ENCODE results near the gene SELENOF.
"Not testable (repeated sequence)": the region's sequence is repeated elsewhere in the genome, so short reads cannot be mapped to it uniquely, and the experiment has no call there.

The SELENOF gene

GRCh38 chr1:86915737-86916235, 1.9 kb upstream of the SELENOF start:
- FAIRE-seq: no peak

DNA sequence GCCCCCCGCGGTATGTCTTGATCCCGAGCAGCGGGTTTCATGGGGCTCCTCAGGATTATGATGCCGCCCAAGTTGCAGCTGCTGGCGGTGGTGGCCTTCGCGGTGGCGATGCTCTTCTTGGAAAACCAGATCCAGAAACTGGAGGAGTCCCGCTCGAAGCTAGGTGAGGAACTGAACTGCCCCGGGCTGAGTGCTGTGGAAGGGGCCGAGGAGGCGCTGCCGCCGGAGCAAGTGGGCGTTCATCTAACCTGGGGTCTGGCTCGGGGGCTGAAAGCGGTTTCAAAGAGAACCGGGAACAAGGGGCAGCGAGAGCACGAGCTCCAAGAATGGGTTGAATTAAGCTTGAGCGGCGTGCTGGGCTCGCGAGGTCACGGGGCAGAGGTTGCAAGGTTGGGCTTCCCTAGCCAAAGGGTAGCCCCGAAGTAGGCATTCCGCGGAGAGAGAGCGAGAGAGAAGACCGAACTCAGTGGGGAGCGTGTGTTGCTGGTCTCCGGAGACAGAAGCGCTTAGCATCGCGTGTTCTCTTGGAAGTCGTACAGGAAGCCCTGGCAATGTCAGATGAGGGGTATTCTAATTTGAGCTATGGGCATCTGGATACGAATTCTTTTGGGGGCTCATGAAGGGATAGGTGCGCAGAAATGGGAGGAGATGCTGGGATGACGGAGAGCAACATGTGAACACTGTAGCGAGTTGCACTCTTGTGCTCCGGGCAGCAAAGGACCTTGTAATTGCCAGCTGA, 1.2 kb upstream of the SELENOF start:
- no peak for FAIRE-seq

DNA sequence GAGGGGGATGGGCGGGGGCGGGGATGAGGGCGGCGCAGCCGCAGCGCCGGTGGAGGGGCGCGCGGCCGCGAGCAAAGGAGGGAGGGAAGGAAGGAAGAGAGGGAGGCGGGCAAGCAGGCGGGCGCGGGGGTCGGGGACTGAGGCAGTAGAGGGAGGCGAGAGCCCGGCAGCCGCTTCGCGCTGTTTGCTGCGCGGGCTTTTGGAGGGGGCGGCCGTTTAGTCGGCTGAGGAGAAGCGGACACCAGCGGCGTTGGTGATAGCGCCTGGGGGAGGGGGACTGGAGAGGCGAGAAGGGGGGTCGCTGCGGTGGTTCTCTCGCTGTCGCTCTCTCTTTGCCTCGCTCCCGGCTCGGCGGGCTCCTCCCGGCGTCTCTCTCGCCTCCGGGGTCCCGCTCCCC, 673 bp upstream of the SELENOF start, which contains the start of gene HS2ST1:
Gene HS2ST1 (plus strand): TSS at position 35 of the 397 bp plus-strand sequence.
- FAIRE-seq: no peak

DNA sequence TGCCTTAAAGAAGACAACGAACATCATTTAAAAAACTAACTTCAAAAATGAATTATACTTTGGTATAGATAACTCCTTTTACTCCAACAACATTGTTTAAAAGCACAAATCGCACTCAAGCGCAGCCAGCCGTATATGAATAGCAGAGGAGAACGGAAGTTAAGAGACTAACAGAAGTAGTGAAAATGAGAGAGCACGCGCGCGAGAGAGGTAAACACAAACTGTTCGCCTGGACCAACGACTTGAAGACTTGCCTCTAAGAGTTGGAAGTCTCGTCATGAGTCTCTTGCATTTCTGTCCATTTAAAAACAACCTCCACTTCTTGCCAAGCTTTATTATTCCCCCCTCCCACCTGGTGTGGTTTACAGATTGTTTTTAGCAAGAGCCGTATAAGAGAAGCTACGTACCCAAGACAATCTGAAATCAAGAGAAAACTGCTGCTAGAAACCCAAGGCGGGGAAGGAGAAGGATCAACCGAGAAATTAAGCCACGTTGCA, 479 bp downstream of the SELENOF start:
- FAIRE-seq: peak; percentile 4

- FAIRE-seq: no peak
Observed at GRCh38 chr1:86912281-86912900, 1.5 kb downstream of the SELENOF start.

DNA sequence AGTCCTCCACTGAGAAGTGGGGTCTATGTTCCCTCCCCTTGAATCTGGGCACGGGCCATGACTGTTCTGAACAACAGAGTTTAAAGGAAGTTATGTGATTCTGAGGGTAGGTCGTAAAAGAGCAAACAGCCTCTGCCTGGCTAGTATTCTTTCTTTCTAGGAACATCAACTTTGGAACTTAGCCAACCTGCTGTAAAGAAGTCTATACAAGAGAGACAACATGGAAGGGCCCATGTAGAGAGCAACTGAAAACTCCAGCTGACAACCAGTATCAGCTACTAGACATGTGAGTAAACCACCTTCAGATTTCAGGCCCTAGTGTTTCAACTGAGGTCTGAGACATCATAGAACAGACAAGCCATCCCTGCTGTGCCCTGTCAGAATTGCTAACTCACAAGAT, 7.5 kb downstream of the SELENOF start:
- FAIRE-seq: no peak

DNA sequence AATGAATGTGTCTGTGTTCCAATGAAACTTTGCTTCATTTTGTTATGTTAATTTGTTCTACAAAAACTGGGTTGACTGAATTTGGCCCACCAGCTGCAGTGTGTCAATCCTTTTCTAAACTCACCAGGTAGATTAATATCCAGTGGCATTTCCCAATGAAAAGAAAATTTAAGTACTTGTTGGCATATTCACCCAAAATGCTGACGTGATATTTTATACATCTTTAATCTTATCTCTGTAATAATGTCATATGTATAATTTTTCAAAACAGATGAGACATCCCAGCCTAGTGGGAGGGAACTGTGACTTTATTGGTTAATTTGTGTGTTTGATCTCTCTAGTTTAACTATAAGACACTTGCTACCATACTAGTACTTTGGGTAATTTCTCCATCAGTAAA, 8.1 kb downstream of the SELENOF start:
- no peak for FAIRE-seq

DNA sequence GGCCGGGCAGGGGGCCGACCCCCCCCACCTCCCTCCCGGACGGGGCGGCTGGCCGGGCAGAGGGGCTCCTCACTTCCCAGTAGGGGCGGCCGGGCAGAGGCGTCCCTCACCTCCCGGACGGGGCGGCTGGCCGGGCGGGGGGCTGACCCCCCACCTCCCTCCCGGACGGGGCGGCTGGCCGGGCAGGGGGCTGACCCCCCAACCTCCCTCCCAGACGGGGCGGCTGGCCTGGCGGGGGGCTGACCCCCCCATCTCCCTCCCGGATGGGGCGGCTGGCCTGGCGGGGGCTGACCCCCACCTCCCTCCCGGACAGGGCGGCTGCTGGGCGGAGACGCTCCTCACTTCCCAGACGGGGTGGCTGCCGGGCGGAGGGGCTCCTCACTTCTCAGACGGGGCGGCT, 14.5 kb downstream of the SELENOF start:
- not testable (repeated sequence) for FAIRE-seq

DNA sequence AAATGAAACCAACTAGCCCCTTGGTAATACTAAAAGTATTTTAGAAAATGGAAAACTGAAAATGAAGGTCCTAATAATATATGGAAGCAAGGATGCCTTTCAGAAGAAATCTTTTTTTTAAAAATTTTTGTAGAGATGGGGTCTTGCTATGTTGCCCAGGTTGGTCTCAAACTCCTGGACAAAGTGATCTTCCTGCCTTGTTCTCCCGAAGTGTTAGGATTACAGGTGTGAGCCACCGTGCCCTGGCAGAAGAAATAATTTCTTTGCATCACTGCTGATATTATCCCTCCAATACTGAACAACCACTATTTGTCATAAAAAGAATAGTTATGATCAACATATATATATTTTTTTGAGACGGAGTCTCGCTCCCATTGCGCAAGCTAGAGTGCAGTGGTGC, 25.6 kb downstream of the SELENOF start:
- FAIRE-seq: no peak

- FAIRE-seq: no peak
Observed at GRCh38 chr1:86887479-86888162, 26.3 kb downstream of the SELENOF start.

DNA sequence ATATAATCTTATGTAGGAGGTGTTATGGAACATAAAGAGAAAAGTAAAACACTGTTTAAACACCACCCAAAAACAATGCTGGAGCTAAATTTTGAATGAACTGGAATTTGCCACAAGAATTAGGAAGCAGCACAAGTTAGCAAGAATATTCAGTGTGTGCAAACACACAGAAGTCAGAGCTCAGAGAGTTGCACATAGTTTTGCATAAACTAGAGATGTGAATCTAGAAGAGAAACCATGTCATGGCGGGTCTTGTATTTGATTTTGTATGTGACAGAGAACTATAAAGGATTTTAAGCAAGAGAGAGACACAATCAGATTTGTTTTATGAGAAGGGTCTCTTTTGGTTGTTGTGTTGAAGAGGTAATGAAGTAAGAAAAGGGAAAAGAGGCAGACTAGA, 38.2 kb downstream of the SELENOF start:
- FAIRE-seq: no peak

GRCh38 chr1:86872086-86872485, 41.8 kb downstream of the SELENOF start:
- FAIRE-seq: no peak

GRCh38 chr1:86871001-86871400, 42.9 kb downstream of the SELENOF start:
- no peak for FAIRE-seq

DNA sequence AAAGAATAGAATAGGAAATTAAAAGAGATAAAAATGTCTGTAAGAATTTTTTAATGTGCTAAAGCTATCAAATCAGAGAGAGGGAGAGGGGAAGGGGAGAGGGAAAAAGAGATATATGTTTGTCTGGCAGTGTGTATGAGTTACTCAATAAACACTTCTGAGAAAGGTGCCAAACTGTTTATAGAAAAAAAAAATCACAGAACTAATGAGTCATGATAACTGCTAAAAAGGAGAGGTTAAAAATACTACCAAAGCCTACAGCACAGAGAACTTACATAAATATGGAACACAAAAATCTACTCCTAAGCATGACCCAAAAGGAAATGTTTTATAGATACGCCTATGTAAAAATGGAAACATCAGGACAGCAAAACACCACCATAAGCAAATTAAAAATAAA, 45.4 kb downstream of the SELENOF start:
- no peak for FAIRE-seq

GRCh38 chr1:86867278-86867677, 46.6 kb downstream of the SELENOF start:
- not testable (repeated sequence) for FAIRE-seq

GRCh38 chr1:86866665-86867064, 47.3 kb downstream of the SELENOF start:
- no peak for FAIRE-seq

- no peak for FAIRE-seq
Observed at GRCh38 chr1:86865973-86866637, 47.8 kb downstream of the SELENOF start.

GRCh38 chr1:86862920-86863319, 51.0 kb downstream of the SELENOF start:
- no peak for FAIRE-seq

GRCh38 chr1:86861424-86861823, 52.5 kb downstream of the SELENOF start:
- FAIRE-seq: no peak

DNA sequence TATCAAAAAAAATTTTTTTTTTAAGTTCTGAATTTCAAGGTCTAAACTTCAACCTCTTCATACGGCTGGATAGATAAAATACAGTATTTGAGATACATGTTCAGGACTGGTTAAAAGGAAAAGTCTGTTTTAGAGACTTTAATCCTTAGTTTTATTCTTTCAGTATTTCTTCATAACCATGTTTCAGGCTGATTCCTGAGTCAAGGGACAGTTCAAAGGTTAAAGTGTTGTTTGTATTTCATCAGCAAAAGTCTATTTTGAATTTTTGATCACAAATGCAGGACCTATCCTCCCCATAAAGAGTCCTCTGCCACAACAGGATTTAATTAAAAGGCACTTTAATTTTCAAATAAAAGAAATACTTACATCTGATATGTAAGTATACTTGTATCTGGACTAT, 53.5 kb downstream of the SELENOF start:
- FAIRE-seq: no peak

- FAIRE-seq: no peak
Observed at GRCh38 chr1:86860020-86860419, 53.9 kb downstream of the SELENOF start.

DNA sequence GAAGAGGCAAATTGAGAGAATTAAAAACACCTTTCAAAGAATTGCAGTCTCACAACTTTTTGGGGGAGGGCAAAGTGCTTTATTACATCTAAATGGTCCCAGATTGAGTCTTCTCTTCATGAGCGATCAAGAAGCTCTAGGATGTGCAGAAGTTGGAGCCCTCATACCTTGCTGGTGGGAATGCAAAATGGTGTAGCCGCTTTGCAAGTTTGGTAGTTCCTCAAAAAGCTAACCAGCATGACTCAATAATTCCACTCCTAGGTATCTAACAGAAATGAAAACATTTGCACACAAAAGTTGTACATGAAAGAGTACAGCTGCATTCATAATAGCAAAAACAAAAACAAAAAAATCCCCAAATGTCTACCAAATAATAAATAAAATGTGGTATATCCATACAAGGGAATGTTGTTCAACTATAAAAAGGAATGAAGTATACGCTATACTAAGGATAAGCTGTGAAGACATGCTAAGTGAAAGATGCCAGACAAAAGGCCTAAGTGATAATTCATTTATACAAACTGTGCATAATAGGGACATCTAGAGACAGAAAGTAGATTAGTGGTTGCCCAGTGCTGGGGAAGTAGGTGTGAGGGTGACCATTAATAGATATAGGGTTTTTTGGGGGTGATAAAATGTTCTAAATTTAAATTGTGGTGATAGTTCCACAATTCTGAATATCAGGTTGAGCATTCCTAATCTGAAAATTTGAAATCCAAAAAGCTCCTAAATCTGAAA, 55.2 kb downstream of the SELENOF start:
- FAIRE-seq: no peak

Data from endometrium (tissue), 2 donors.